OCI-LY1 (cell line): ENCODE data around the gene HPS4.
A peak's percentile ranks its signal among the peaks of the same experiment; 100 is the strongest.

ENCODE experiments used
- H2AFZ ChIP-seq: fragments of 200-600 bp; sonication (generic), shearing (Covaris generic); 2 replicates; pipeline ENCODE4 v1.6.0; 2014; ENCODE audit warnings: antibody characterized with exemption, mild to moderate bottlenecking, low read length
- H3F3A ChIP-seq: fragments of 200-600 bp; sonication (generic), shearing (Covaris generic); 2 replicates; pipeline ENCODE4 v1.6.0; 2014; ENCODE audit warnings: mild to moderate bottlenecking, antibody characterized with exemption, low read length, moderate library complexity; ENCODE audit not compliant: insufficient read depth
- H3K27ac ChIP-seq: fragments of 200-600 bp; sonication (generic); 2 replicates; pipeline ENCODE4 v1.5.1; 2014; ENCODE audit warnings: low read length, mixed run types, mild to moderate bottlenecking, low read depth; ENCODE audit not compliant: poor library complexity, severe bottlenecking
- H3K27me3 ChIP-seq: fragments of 200-600 bp; sonication (generic); 2 replicates; pipeline ENCODE4 v1.6.0; 2014; ENCODE audit warnings: antibody characterized with exemption, mild to moderate bottlenecking, low read length, moderate library complexity; ENCODE audit not compliant: insufficient read depth
- H3K36me3 ChIP-seq: fragments of 200-600 bp; sonication (generic); 2 replicates; pipeline ENCODE4 v1.6.1; 2014; ENCODE audit warnings: mild to moderate bottlenecking, antibody characterized with exemption, low read length, moderate library complexity, mixed read lengths; ENCODE audit not compliant: insufficient read depth
- H3K4me1 ChIP-seq: fragments of 200-600 bp; sonication (generic); 2 replicates; pipeline ENCODE4 v1.5.1; 2014; ENCODE audit warnings: mild to moderate bottlenecking, low read length, moderate library complexity; ENCODE audit not compliant: insufficient read depth, severe bottlenecking
- H3K4me2 ChIP-seq: fragments of 200-600 bp; sonication (generic), shearing (Covaris generic); 2 replicates; pipeline ENCODE4 v1.6.1; 2014; ENCODE audit warnings: low read length
- H3K4me3 ChIP-seq: fragments of 200-600 bp; sonication (generic); 2 replicates; pipeline ENCODE4 v1.5.1; 2014; ENCODE audit warnings: low read length, low read depth, mild to moderate bottlenecking, mixed read lengths; ENCODE audit not compliant: poor library complexity, severe bottlenecking
- H3K79me2 ChIP-seq: fragments of 200-600 bp; shearing (Covaris generic); 2 replicates; pipeline ENCODE4 v1.6.1; 2016; ENCODE audit warnings: mixed run types, low read length, mixed read lengths; ENCODE audit not compliant: insufficient read depth
- H3K9ac ChIP-seq: fragments of 200-600 bp; sonication (generic), shearing (Covaris generic); 2 replicates; pipeline ENCODE4 v1.6.1; 2014; ENCODE audit warnings: mild to moderate bottlenecking, low read length, mixed read lengths
- H3K9me2 ChIP-seq: fragments of 200-600 bp; sonication (generic), shearing (Covaris generic); 2 replicates; pipeline ENCODE4 v1.6.1; 2014; ENCODE audit warnings: low read depth, mild to moderate bottlenecking, low read length, mixed read lengths
- H3K9me3 ChIP-seq: fragments of 200-600 bp; shearing (Covaris generic); 2 replicates; pipeline ENCODE4 v1.6.1; 2014; ENCODE audit warnings: low read length, mixed read lengths
- H4K20me1 ChIP-seq: fragments of 200-600 bp; sonication (generic), shearing (Covaris generic); 2 replicates; pipeline ENCODE4 v1.6.0; 2016; ENCODE audit warnings: mild to moderate bottlenecking, low read length; ENCODE audit not compliant: insufficient read depth
- EZH2 ChIP-seq: fragments of 200-600 bp; sonication (generic), shearing (Covaris generic); IDR thresholded peaks from 2 replicates; pipeline ENCODE4 v1.8.0; 2017; ENCODE audit warnings: borderline replicate concordance, mixed run types, mild to moderate bottlenecking, antibody characterized with exemption, low read length, moderate library complexity, mixed read lengths
- TF ChIP-seq, protein P1 (sequence below): fragments of 200-600 bp; sonication (generic), shearing (Covaris generic); IDR thresholded peaks from 2 replicates; pipeline ENCODE4 v1.5.1; 2017; ENCODE audit warnings: mild to moderate bottlenecking, antibody characterized with exemption, low read length, moderate library complexity, mixed read lengths

HPS4 gene

GRCh38 chr22:26485013-26485412, 1.4 kb upstream of the HPS4 start:
- Histone ChIP-seq H3F3A (peaks cover 8% of the 10 kb centered on the region; the same call in 1 of the 2 replicates), H2AFZ (no peak overlapping the region), H3K4me1 (peaks cover 83% of the 10 kb centered on the region), H3K27ac (peak overlapping the region; percentile 95), H4K20me1 (no peaks in the 10 kb centered on the region), H3K79me2 (peaks cover 44% of the 10 kb centered on the region), H3K9me2 (no peaks in the 10 kb centered on the region), H3K9ac (peak overlapping the region; percentile 90), H3K4me3 (peak overlapping the region; percentile 88), H3K9me3 (no peaks in the 10 kb centered on the region), H3K4me2 (peak overlapping the region; percentile 86), H3K27me3 (no peaks in the 10 kb centered on the region), H3K36me3 (peaks cover 43% of the 10 kb centered on the region)
- TF ChIP-seq, protein P1, sequence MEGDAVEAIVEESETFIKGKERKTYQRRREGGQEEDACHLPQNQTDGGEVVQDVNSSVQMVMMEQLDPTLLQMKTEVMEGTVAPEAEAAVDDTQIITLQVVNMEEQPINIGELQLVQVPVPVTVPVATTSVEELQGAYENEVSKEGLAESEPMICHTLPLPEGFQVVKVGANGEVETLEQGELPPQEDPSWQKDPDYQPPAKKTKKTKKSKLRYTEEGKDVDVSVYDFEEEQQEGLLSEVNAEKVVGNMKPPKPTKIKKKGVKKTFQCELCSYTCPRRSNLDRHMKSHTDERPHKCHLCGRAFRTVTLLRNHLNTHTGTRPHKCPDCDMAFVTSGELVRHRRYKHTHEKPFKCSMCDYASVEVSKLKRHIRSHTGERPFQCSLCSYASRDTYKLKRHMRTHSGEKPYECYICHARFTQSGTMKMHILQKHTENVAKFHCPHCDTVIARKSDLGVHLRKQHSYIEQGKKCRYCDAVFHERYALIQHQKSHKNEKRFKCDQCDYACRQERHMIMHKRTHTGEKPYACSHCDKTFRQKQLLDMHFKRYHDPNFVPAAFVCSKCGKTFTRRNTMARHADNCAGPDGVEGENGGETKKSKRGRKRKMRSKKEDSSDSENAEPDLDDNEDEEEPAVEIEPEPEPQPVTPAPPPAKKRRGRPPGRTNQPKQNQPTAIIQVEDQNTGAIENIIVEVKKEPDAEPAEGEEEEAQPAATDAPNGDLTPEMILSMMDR, result no peak
- TF ChIP-seq EZH2, result no peak

GRCh38 chr22:26484360-26484706, 750 bp upstream of the HPS4 start:
- peak overlapping the region; percentile 90 for H3K9ac ChIP-seq
- H3K27ac ChIP-seq, result peak overlapping the region; percentile 95
- no peak overlapping the region for H2AFZ ChIP-seq
- H3K4me3 ChIP-seq, result peak overlapping the region; percentile 88
- peak overlapping the region; percentile 86 for H3K4me2 ChIP-seq
- H4K20me1 ChIP-seq, result no peaks in the 10 kb centered on the region
- peaks cover 37% of the 10 kb centered on the region for H3K36me3 ChIP-seq
- no peaks in the 10 kb centered on the region for H3K27me3 ChIP-seq
- no peak for TF ChIP-seq EZH2
- TF ChIP-seq, protein P1, result no peak
- H3K9me2 ChIP-seq, result no peaks in the 10 kb centered on the region
- peaks cover 88% of the 10 kb centered on the region for H3K4me1 ChIP-seq
- H3K79me2 ChIP-seq, result peaks cover 51% of the 10 kb centered on the region
- H3K9me3 ChIP-seq, result no peaks in the 10 kb centered on the region
- peaks cover 8% of the 10 kb centered on the region; the same call in 1 of the 2 replicates for H3F3A ChIP-seq

DNA sequence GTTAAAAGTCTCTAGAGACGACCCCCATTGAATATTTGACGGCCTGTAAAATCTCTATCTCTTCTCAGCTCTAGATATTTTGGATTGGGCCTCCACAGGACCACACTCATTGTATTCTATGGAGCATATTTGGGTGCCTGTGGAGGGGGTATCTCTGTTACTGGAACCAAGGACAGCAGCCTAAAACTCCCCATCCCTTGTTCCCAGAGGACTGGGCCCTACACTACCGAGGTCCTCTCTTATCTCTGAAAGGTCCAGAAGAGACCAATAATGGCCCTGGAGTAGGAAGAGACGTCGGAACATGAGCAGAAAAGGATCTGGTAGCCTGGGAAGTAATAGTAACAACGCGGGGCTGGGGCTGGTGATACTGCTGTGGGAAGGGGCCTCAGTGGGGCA, 542 bp downstream of the HPS4 start:
- H2AFZ ChIP-seq, result no peak overlapping the region
- H3K4me1 ChIP-seq, result peaks cover 86% of the 10 kb centered on the region
- H4K20me1 ChIP-seq, result no peaks in the 10 kb centered on the region
- no peaks in the 10 kb centered on the region for H3K27me3 ChIP-seq
- H3K36me3 ChIP-seq, result peaks cover 30% of the 10 kb centered on the region; the same call in 1 of the 2 replicates
- peaks cover 60% of the 10 kb centered on the region for H3K79me2 ChIP-seq
- no peaks in the 10 kb centered on the region for H3K9me2 ChIP-seq
- H3K4me3 ChIP-seq, result peak overlapping the region; percentile 88
- peak overlapping the region; percentile 90 for H3K9ac ChIP-seq
- H3F3A ChIP-seq, result peaks cover 8% of the 10 kb centered on the region; the same call in 1 of the 2 replicates
- H3K9me3 ChIP-seq, result no peaks in the 10 kb centered on the region
- no peak for TF ChIP-seq EZH2
- TF ChIP-seq, protein P1, result no peak
- peak overlapping the region; percentile 94 for H3K27ac ChIP-seq
- peak overlapping the region; percentile 86 for H3K4me2 ChIP-seq
